Vagina (tissue), 2 donors: ENCODE data around the gene C14orf119. TPM values are rescaled to one million over a fixed set of nuclear protein-coding genes. Genes with fewer than 3 reads are reported as not detected.
A peak's percentile ranks its signal among the peaks of the same experiment; 100 is the strongest.

Experiments
- DNase-seq, 2 donors: peaks; one replicate each; pipeline ENCODE4 v3.0.0-alpha.2; 2017; ENCODE audit errors: extremely low spot score in 2 of 2
- H3K27ac ChIP-seq: fragments of 200-600 bp; sonication (generic); one replicate; pipeline ENCODE4 v1.5.1; 2019
- H3K27me3 ChIP-seq: fragments of 200-600 bp; sonication (generic); one replicate; pipeline ENCODE4 v1.5.1; 2019
- H3K36me3 ChIP-seq, 2 donors: fragments of 200-600 bp; sonication (generic); one replicate each; pipeline ENCODE4 v1.5.1; 2017 to 2019
- H3K4me1 ChIP-seq: fragments of 200-600 bp; sonication (generic); one replicate; pipeline ENCODE4 v1.5.1; 2019
- H3K4me3 ChIP-seq, 2 donors: fragments of 200-600 bp; sonication (generic); 1 replicate in 1 of 2; 2 replicates in 1 of 2; pipeline ENCODE4 v1.5.1; 2016 to 2019
- H3K9me3 ChIP-seq: fragments of 200-600 bp; sonication (generic); one replicate; pipeline ENCODE4 v1.5.1; 2019
- CTCF ChIP-seq, 3 experiments: fragments of 450-650 bp in 2 of 3; fragments of 200-600 bp in 1 of 3; sonication (generic) in 1 of 3; IDR thresholded peaks; one replicate each; pipeline ENCODE4 v1.5.1; 2017 to 2019; ENCODE audit warnings: antibody characterized with exemption in 3 of 3, mild to moderate bottlenecking in 2 of 3, moderate library complexity in 2 of 3
- POLR2A ChIP-seq, 2 donors: fragments of 450-650 bp; IDR thresholded peaks; one replicate each; pipeline ENCODE4 v1.6.1; 2017; ENCODE audit warnings: antibody characterized with exemption in 2 of 2, mild to moderate bottlenecking in 2 of 2, moderate library complexity in 2 of 2
- POLR2AphosphoS5 ChIP-seq, 2 donors: sonication (generic); formaldehyde crosslinking; IDR thresholded peaks; one replicate each; pipeline ENCODE4 v1.9.0; 2017; ENCODE audit warnings: antibody characterized with exemption in 2 of 2, mild to moderate bottlenecking in 2 of 2, low read depth in 1 of 2; ENCODE audit not compliant: insufficient read depth in 1 of 2
- intact Hi-C: fragments of 100-400 bp; cut with DNase I; formaldehyde crosslinking; loops from one replicate; pipeline ENCODE4 v1.15.1; 2023
- total RNA-seq: library from RNA; depleted of rRNA; stranded (reverse); fragments of >200 nt; gene quantifications from one replicate; pipeline ENCODE4 v1.2.3, GENCODE V29; 2016

Gene C14orf119
- total RNA-seq, 1 donor from 2014 or later: 13.8 TPM

- TF ChIP-seq POLR2AphosphoS5 (IDR thresholded peaks at IDR 0.05; ENCODE audit: insufficient read depth in 1 of 2, low read depth in 1 of 2) (no peak), POLR2A (IDR thresholded peaks at IDR 0.05) (no peak)
- Histone ChIP-seq H3K27me3 (no peaks in the 10 kb centered on the region), H3K27ac (no peak overlapping the region), H3K4me3 (no peak overlapping the region), H3K4me1 (peaks cover 23% of the 10 kb centered on the region), H3K9me3 (no peaks in the 10 kb centered on the region), H3K36me3 (peaks cover 0 to 6% of the 10 kb centered on the region in 2 donors)
- intact Hi-C loops: no loop called here
- no peak for DNase-seq
Observed at GRCh38 chr14:23054000-23054811, 41.1 kb upstream of the C14orf119 start.

DNA sequence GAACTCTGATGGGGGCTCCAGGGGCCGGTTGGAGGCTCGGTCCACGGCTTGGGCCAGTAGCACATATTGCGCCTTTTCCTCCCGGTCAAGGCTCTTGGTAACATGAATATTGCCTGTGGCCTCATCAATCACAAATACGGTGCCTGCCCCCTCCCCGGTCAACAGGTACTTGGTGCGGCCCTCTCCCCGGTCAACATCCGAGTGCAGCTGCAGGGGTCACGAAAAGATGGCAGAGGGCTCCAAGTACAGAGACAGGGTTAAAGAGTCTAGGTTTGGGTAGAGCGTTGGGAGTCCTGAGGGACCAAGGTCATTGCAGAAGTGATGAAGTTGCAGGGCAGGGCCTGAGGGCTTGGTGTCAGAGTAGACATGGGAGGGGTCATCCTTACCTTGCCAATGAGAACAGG is 40.2 kb upstream of the C14orf119 start:
- no peaks in the 10 kb centered on the region for H3K27me3 ChIP-seq
- intact Hi-C loops: no loop called here
- peaks cover 23% of the 10 kb centered on the region for H3K4me1 ChIP-seq
- H3K4me3 ChIP-seq: no peak overlapping the region
- no peaks in the 10 kb centered on the region for H3K9me3 ChIP-seq
- no peak overlapping the region for H3K27ac ChIP-seq
- H3K36me3 ChIP-seq: peaks cover 0 to 15% of the 10 kb centered on the region in 2 donors
- TF ChIP-seq CTCF (IDR thresholded peaks at IDR 0.05): no peak
- no peak for TF ChIP-seq POLR2AphosphoS5 (IDR thresholded peaks at IDR 0.05; ENCODE audit: insufficient read depth in 1 of 2, low read depth in 1 of 2)
- TF ChIP-seq POLR2A (IDR thresholded peaks at IDR 0.05): no peak
- no peak for DNase-seq

DNA sequence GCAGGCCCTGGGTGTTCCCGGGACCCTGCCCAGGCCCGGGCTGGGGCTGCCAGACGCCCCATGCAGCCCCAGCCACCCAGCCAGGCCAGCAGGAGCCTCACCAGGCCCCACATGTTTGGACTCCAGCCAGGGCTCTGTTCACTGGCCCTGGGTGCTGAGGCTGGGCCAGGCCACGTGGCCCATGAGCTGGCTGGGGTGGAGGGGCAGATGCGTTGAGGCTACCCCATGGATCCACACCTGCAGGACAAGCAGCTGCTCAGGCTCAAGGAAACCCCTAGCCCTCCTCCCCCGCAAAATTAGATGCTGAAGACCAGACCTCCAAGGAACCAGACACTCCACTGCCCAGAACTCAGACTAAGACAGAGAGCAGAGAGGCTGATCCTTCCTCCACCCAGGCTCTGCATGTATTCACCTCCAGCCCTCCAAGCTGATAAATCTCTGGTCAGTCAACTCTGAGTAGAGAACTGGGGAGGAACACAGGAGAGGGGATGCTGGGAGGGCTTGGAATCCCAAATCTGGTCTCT is 39.6 kb upstream of the C14orf119 start:
- intact Hi-C loops: no loop called here
- no peak overlapping the region for H3K27ac ChIP-seq
- DNase-seq: no peak
- TF ChIP-seq POLR2AphosphoS5 (IDR thresholded peaks at IDR 0.05; ENCODE audit: insufficient read depth in 1 of 2, low read depth in 1 of 2) (no peak), POLR2A (IDR thresholded peaks at IDR 0.05) (no peak), CTCF (IDR thresholded peaks at IDR 0.05) (no peak)
- peaks cover 23% of the 10 kb centered on the region for H3K4me1 ChIP-seq
- no peaks in the 10 kb centered on the region for H3K27me3 ChIP-seq
- peaks cover 0 to 21% of the 10 kb centered on the region in 2 donors for H3K36me3 ChIP-seq
- H3K9me3 ChIP-seq: no peaks in the 10 kb centered on the region
- peak overlapping the region in 1 of 2 donors; percentile 0 for H3K4me3 ChIP-seq

DNA sequence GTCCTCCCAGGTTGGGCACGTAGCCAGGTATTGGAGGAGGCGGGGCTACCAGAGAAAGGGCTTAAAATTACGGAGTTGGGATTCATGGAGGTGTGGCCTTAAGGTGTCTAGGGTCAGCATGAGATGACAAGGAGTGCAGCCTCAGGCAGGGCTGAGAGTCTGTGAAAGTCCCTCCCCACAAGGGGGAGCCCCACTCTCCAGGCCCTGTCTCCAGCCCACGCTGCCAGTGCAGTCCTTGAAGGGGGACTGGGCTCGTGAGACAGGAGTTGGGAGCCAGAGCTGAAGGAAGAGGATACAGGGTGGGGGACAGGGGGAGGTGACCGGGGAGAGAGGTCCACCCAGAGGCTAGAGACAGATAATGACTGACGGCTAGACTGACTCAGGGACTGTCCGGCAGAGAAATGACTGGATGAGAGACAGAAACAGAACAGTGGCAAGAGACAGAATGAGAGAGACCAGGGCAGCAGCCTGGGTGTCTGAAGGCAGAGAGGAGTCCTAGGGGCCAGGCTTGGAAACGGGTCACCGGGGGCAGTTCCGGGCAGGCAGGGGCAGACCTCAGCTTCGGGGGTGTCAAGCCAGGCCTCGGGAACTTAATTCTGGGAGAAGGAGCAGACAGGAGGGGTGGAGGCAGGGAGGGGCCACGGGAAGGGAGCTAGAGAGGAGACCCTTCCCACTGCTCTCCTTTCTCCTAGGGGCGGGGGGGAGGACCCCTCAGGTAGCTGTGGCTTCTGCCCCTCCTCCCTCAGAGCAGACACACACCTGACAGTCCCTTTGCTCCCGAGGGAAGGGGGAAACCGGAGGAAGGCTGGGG is 39.0 kb upstream of the C14orf119 start:
- Histone ChIP-seq H3K9me3 (no peaks in the 10 kb centered on the region), H3K36me3 (peaks cover 0 to 27% of the 10 kb centered on the region in 2 donors), H3K4me1 (peaks cover 23% of the 10 kb centered on the region), H3K4me3 (peak overlapping the region; percentile 0 to 82), H3K27me3 (no peaks in the 10 kb centered on the region), H3K27ac (peak overlapping the region; percentile 96)
- intact Hi-C loops: no loop called here
- DNase-seq: no peak
- TF ChIP-seq POLR2AphosphoS5 (IDR thresholded peaks at IDR 0.05; ENCODE audit: insufficient read depth in 1 of 2, low read depth in 1 of 2): no peak
- TF ChIP-seq CTCF (IDR thresholded peaks at IDR 0.05): peak; percentile 19 to 44 (median 33)
- no peak for TF ChIP-seq POLR2A (IDR thresholded peaks at IDR 0.05)

GRCh38 chr14:23056956-23057756 is 38.1 kb upstream of the C14orf119 start, which contains the start of gene CDH24:
TSS of gene CDH24 (minus strand) at chr14:23057520. CDS start at chr14:23055733, 1,787 bp downstream.
- no peaks in the 10 kb centered on the region for H3K9me3 ChIP-seq
- H3K27ac ChIP-seq: peak within 1 kb of the TSS; percentile 96
- intact Hi-C loops: no loop called here
- peaks cover 0 to 33% of the 10 kb centered on the region in 2 donors for H3K36me3 ChIP-seq
- no peaks in the 10 kb centered on the region for H3K27me3 ChIP-seq
- no peak for TF ChIP-seq CTCF (IDR thresholded peaks at IDR 0.05)
- no peak for TF ChIP-seq POLR2AphosphoS5 (IDR thresholded peaks at IDR 0.05; ENCODE audit: insufficient read depth in 1 of 2, low read depth in 1 of 2)
- TF ChIP-seq POLR2A (IDR thresholded peaks at IDR 0.05): peak in 1 of 2 donors; percentile 21
- H3K4me3 ChIP-seq: peak within 1 kb of the TSS; percentile 45 to 82
- peaks cover 26% of the 10 kb centered on the region for H3K4me1 ChIP-seq
- DNase-seq: no peak
